Islet of Langerhans (tissue), 1 donor: ENCODE results near the gene DECR2.
"Not testable (repeated sequence)": the region's sequence is repeated elsewhere in the genome, so short reads cannot be mapped to it uniquely, and the experiment has no call there.

Source experiments
- FAIRE-seq: peaks from one replicate; lab custom pipeline; 2011; peaks lifted over from hg19 to GRCh38; lab: Jason Lieb, UNC

DECR2 gene

DNA sequence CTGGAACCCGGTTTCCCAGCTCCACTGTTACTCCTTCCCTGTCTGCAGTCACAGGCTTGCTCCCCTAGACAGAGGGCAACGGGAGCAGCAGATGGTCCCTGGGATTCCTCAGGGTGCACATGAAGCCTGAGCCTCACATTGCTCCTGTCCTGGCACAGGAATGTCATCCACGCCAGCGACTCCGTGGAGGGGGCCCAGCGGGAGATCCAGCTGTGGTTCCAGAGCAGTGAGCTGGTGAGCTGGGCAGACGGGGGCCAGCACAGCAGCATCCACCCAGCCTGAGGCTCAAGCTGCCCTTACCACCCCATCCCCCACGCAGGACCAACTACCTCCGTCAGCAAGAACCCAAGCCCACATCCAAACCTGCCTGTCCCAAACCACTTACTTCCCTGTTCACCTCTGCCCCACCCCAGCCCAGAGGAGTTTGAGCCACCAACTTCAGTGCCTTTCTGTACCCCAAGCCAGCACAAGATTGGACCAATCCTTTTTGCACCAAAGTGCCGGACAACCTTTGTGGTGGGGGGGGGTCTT lies 1.6 kb upstream of the DECR2 start:
- no peak for FAIRE-seq

GRCh38 chr16:404971-405486 lies 3.3 kb downstream of the DECR2 start:
- no peak for FAIRE-seq

DNA sequence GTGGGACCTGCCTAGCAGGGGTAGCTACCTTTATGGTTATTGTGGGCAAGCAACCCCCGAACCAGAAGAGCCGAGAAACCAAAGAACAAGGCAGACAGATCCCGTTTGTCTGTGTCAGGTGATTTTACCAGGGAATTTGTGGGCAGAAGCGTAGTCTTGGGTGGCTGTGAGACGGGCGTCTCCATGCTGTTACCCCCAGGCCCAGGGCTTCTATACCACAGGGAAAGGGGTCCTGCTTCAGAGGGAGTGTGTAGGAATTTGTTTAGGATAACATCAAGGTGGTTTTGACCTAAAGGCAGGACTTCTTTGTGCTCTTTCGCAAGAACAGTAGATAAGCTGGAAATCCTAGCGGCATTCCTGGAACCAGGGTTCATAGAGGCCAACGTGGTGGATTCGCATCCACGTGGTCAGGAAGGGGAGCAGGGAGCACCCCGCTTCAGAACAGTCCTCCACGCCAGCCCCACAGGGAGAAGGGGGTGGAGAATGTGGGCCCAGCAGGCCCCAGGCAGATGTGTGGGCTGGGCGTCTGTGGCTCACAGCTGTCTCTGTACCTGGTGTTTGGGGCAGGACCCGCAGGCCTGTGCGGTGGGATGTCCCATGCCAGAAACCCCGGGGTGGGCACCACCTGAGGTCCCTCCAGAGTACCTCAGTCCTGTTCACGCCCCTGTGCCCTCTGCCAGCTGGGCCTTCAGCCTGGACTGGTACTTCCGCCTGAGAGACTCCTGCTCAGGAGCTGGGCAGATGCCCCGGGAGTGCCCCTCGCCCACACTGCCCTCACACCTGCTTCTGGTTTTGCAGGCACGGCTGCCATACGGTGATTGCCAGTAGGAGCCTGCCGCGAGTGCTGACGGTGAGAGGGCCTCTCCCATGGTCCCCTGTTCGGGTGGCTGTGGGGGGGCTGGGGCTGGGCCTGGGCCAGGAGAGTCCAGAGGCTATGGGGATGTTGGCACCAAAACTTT lies 4.1 kb downstream of the DECR2 start:
- no peak for FAIRE-seq

- FAIRE-seq: no peak
These were observed 5.6 kb downstream of the DECR2 start for GRCh38 chr16:407253-407652.

DNA sequence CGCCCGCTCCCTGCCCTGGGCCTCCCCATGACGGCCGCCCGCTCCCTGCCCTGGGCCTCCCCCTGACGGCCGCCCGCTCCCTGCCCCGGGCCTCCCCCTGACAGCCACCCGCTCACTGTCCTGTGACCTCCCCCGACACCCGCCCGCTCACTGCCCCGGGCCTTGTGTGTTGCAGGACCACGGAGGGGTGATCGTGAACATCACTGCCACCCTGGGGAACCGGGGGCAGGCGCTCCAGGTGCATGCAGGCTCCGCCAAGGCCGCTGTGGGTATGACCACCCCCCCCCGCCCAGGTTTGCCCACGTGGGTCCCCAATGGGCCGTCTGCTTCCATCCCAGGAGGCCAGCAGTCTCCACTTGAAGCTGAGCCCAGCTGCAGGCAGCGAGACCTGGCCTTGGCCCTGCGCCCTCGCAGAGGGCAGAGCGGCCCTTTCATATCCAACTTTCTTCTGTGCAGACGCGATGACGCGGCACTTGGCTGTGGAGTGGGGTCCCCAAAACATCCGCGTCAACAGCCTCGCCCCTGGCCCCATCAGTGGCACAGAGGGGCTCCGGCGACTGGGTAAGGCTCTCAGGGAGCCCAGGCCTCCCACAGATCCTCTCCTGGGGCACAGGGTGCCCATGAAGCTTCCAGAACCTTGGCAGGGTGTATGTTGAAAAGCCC lies 9.0 kb downstream of the DECR2 start:
- FAIRE-seq: no peak

GRCh38 chr16:411576-412265 lies 10.0 kb downstream of the DECR2 start:
- no peak for FAIRE-seq

DNA sequence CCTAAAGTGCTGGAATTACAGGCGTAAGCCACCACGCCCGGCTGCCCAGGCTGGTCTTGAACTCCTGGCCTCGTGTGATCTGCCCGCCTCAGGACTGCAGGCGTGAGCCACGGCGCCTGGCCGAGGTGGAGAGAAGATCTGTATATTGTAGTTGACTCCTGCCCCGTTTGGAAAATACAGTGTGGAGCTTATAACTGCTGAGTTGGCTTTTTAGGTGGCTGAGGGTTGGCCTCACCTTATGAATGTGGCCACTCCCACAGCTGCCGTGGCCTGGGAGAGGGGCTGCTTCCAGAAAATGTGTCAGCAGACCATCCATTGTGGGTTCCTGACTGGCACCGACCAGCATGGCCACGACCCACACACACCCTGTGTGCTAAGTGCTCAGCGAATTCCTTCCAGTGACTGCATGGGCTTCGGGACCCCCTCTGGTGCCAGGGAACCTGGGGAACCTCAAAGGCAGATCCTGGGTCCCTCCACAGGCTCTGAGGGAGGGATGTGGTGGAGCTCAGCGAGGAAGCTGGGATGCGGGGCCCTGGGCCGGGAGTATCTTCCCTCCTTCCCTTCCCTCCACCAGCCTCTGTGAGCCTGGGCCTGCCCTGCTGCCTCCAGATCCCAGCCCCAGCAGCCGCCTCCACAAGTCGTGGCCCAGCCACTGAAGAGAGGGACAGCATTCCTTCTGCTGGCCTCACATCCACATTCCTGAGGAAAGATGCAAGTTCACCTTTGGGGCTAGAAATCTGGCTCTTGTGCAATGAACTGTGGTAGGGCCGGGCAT lies 12.9 kb downstream of the DECR2 start:
- FAIRE-seq: no peak

DNA sequence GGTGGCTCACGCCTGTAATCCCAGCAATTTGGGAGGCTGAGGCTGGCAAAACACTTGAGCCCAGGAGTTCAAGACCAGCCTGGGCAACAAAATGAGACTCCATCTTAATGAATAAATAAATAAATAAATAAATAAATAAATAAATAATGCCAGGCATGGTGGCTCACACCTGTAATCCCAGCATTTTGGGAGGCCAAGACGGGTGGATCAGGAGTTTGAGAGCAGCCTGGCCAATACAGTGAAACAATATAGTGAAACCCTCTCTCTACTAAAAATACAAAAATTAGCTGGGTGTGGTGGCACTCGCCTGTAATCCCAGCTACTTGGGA lies 13.4 kb downstream of the DECR2 start:
- not testable (repeated sequence) for FAIRE-seq

- FAIRE-seq: not testable (repeated sequence)
These were observed 20.5 kb downstream of the DECR2 start for GRCh38 chr16:422179-422578.

DNA sequence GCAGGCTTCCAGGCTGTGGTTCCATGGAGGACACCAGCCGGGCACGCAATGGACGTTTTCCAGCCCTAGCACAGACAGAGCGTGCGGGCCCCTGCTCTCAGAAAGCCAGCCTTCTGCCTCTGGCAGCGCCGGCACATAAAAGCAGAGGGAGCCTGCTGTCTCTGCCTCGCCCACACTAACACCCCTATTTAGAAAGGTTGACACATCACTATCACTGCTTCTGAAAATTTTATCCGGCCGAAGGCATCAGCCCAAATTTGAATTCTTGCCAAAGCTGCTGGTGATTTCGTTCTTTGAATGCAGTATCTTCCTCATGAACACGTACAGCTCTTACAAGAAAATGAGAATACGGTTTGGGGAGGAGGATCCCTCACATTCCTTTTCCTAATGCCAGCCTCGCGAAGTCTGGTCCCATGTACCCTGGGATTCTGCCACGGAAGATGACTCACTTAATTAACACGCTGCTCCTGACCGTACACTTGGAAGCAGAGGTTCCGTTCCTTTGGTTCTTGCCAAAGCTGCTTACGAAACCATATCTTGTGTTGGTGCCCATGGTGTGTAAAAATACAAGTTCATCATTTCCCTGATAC lies 22.4 kb downstream of the DECR2 start:
- FAIRE-seq: no peak

DNA sequence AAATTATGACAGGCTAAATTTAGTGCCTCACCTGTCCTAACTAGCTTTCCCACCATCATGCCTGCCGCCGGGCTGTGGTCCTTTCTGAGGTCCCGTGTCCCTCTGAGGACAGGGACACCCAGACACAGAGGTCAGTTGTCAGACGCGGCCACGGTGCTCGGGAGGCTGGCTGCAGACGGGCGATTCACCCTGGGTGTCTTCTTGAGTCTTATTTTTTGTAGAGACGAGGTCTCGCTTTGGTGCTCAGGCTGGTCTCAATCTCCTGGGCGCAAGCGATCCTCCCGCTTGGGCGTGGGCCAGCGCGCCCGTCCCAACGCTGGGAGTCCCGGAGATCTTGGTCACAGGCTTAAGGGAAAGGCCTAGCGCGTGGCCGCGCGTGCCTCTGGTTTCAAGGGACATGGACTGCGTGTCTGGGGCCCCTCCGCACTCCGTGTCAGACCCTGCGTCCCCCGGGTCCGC lies 23.0 kb downstream of the DECR2 start:
- no peak for FAIRE-seq

DNA sequence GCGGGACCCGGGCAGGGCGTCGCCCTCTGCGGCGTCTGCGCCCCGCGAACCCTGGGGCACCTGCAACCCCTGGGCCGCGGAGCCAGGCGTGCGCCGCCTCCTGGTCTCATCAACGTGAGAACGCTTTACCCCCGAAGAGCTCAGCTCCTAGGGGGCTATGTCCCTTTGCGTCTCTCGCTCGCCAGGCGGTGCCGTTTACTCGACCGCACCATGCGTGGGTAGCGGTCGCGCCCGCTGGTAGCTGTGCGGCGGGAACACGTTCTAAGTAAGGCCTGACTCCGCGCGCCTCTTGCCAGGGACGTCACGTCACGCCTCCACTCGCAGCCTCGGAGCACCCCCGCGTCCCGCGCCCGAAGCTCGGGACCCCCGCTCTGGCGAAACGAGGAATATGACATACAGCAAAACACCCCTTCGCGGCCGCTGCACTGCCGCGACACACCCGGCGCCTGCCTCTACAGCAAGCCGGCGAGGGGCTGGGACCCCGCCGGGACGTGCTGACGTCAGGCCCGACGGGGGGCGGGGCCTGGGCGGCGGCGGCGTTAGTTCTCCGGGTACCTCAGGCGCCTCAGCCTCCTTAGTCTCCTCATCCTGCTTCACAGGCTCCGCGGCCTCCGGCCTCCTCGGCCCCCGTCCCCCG lies 23.5 kb downstream of the DECR2 start, which contains the start of gene RAB11FIP3:
Gene RAB11FIP3 (plus strand): TSS at position 568 of the 637 bp plus-strand sequence. CDS start 358 bp downstream, outside the sequence.
- FAIRE-seq: no peak

DNA sequence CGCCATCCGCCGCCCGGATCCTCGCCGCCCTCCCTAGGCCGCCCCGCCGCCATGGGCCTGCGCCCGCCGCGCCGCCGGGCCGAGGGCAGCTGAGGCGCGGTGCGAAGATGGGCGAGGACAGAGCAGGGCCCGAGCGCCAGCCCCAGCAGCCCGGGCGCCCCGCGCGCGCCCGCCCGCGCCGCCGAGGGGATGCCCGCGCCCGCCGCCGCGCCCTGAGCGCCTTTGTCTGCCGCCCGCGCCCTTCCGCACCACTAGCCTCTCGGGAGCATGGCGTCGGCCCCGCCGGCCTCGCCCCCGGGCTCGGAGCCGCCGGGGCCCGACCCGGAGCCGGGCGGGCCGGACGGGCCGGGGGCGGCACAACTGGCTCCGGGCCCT lies 24.0 kb downstream of the DECR2 start:
- FAIRE-seq: no peak

GRCh38 chr16:426115-426905 lies 24.6 kb downstream of the DECR2 start:
- no peak for FAIRE-seq

DNA sequence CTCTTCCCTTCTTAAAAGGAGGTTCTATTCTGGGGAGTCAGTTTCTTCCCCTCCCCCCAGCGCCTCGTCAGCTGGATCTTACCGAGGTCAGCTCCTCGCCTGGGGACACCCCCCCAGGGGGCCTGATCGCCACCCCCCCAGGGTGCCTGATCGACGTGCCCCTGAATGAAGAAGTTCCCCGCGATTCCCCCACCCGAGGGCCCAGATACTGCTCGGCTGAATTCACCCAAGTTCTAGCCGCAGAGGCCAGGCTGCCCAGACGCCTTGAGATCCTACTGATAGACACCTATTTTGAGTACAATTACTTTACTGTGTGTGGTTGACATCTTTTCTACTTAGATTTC lies 25.2 kb downstream of the DECR2 start:
- no peak for FAIRE-seq

DNA sequence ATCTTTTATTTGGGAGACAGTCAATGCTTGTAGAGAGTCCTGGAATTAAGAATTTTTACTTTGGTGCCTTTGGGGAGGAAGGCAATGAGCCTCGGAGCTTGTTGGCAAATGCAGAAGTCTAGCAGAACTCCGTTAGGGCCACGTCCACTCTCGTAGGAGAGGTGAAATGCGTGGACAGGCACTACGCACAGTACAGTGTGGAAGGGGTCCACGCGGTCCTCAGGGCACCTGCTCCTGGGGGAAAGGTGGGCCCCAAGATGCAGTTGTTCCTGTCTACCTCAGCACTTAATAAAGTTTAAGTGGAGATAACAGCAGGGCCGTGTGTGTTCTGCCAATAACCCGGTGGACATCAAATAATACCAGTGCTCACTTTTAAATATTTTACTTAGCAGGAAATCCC lies 25.6 kb downstream of the DECR2 start:
- no peak for FAIRE-seq

- FAIRE-seq: no peak
These were observed 29.2 kb downstream of the DECR2 start for GRCh38 chr16:430904-431303.

- no peak for FAIRE-seq
These were observed 38.9 kb downstream of the DECR2 start for GRCh38 chr16:440627-441026.

- FAIRE-seq: no peak
These were observed 39.8 kb downstream of the DECR2 start for GRCh38 chr16:441447-441846.

- no peak for FAIRE-seq
These were observed 41.3 kb downstream of the DECR2 start for GRCh38 chr16:442976-443375.
